HG03439 (cell line): ENCODE measurements around the gene DIAPH2.
"Not testable (repeated sequence)": the region's sequence is repeated elsewhere in the genome, so short reads cannot be mapped to it uniquely, and the experiment has no call there.

Source experiments
- ATAC-seq: cut with Tn5 transposase; IDR thresholded peaks from one replicate; pipeline ENCODE4 v1.9.1; 2021; ENCODE audit warnings: mild to moderate bottlenecking, moderate library complexity; ENCODE audit not compliant: unreplicated experiment

DIAPH2 gene

GRCh38 chrX:96807318-96807717 is 122.7 kb downstream of the DIAPH2 start:
- ATAC-seq = no peak

DNA sequence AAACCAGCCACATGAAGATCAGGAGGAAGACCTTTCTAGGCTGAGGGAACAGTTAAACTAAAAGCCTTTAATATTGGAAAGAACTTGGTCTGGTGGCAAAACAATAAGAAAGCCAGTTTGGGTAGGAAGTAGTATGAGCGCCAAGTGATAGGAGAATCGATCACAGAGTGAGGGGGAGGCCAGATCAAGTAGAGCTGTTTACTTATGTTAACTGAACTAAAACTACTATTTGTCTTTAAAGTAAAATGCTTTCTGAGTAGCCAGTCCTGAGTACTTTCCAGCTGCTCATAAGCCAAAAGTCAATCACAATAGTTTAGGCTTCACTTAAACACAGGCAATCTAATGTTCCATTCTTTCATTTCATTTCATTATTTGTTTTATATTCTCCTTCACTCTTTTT is 136.3 kb downstream of the DIAPH2 start:
- no peak for ATAC-seq

DNA sequence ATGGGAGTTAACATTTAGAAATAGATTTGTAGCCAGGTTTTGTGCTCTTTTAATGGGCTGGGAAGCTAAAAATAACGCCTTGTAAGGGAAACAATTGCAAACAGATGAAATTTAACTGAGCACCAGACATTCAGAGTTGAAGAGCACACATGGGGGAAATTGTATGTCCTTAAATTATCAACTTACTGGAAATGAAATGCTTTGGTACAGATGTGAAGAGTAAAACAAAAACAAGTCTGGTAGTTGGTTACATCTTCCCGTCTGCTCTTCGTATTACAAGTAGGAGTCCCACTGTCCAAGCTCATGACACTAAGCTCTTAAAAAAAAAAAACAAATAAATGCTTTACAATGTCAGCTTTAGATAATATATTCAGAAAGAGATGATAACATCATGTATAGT is 139.5 kb downstream of the DIAPH2 start:
- ATAC-seq = no peak

DNA sequence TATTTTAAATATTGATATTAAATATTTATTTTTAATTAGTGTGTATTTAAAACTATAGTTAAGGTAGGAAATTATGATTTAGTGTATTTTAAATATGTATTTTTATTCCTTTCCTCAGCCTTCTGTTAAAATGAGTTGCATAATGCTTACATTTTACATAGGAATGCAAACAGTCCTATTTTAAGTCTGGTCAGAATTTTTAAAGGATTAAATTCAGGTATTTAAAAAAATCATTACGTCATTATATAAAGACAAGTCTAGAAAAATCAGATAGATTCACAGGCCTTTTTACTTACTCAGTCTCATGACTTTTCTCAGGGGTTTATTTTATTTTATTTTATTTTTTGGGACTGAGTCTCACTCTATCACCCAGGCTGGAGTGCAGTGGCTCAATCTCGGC is 148.7 kb downstream of the DIAPH2 start:
- ATAC-seq = no peak

DNA sequence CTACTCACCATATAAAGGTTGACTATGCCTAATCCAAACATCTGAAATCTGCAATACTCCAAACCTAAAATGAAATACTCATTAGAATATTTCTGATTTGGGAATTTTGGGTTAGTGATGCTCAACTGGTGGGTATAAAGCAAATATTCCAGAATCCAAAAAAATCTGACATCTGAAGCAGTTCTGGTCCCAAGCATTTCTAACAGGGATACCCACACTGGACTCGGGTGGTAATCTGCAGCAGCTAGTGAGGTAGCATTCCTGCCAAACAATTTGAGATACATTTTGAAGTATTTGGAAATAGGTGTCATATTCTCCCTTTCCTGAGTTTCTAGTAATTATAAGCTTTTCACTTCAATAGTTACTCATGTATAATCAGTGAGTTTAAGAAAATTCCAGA is 149.5 kb downstream of the DIAPH2 start:
- no peak for ATAC-seq

DNA sequence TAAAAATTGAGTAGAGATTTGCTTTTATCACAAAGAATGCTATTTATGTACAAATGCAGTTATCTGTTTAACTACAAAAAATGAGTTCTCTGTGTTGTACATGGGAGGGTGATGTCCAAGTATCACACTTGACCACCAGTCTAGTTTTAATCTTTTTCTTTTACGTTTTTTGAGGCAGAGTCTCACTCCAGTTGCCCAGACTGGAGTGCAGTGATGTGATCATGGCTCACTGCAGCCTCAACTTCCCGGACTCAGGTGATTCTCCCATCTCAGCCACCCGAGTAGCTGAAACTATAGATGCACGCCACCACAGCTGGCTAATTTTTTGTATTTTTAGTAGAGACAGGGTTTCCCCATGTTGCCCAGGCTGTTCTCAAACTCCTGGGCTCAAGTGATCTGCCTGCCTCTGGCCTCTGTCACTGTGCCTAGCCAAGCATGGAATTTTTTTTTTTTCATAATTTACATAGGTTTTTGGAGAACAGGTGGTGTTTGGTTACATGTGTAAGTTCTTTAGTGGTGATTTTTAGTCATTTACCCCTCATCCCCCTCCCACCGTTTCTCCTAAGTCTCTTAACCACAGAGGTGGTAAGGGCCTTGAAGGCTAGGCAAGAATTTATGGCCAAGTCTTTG is 151.1 kb downstream of the DIAPH2 start:
- peak; percentile 80 for ATAC-seq

DNA sequence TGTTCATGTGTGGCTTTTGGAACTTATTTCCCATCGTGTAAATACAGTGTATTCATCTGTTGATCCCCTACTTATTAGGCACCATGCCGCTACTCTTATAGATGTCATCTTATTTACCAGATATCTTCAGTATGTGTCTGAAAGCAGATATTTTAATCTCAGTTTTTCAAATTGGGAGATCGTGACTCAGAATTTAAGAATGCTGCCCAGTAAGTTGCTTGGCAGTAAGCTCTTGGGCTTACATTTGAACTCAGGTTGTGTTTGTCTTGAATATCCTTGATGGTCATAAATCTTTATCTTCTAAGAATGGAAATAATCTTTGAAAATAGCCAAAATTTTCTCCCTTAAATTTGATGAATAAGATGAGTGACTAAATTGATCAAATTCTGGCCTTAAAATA is 153.2 kb downstream of the DIAPH2 start:
- ATAC-seq = no peak

- ATAC-seq = no peak
Observed at GRCh38 chrX:96838537-96838936, 153.9 kb downstream of the DIAPH2 start.

DNA sequence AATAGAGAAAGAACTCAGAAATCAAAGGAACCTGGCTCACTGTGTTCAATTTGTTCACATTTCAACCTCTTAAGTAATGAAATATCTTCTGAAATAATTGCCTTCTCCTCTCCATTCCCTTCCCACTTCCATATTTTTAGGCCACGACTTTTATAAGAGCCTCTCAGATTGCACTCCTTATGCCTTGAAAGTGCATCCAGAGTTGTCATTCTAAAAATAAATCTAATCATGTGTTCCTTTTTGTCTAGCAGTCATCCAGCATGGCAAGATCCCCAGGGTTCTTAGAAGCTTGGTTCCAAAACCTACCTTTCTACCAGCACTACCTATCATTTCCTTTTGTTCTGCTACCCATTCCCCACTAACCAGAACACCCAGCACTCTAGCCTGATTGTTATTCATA is 156.7 kb downstream of the DIAPH2 start:
- ATAC-seq = no peak

DNA sequence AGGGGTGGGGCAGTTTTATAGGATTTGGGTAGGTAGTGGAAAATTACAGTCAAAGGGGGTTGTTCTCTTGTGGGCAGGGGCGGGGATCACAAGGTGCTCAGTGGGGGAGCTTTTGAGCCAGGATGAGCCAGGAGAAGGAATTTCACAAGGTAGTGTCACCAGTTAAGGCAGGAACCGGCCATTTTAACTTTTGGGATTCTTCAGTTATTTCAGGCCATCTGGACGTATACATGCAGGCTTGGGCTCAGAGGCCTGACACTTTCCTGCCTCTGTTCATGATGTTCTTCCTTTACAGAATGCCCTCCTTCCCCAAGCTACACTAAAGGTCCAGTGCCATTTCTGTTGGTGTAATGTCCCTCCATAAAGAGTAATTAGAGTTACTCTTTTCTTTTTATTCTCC is 157.2 kb downstream of the DIAPH2 start:
- not testable (repeated sequence) for ATAC-seq

- no peak for ATAC-seq
Observed at GRCh38 chrX:96843566-96843965, 158.9 kb downstream of the DIAPH2 start.

- ATAC-seq = no peak
Observed at GRCh38 chrX:96846841-96847240, 162.2 kb downstream of the DIAPH2 start.

- not testable (repeated sequence) for ATAC-seq
Observed at GRCh38 chrX:96859422-96859821, 174.8 kb downstream of the DIAPH2 start.

DNA sequence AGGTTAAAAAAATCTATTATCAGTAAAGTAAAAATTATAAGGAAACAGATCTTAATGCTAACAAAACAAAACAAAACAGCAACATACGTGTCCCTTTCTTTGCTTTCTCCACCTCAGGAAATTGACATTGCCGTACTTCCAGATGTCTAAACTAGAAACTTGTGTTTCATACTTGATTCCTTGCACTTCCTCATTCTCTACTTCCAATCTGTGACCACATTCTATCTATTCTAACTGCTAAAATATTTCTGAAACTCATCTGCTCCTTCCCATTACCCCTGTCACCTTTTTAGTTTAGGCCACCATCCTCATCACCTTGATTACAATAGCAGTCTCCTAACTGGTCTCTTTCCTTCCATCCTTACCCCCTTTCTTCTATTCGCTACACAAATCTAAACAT is 176.6 kb downstream of the DIAPH2 start:
- peak; percentile 64 for ATAC-seq

DNA sequence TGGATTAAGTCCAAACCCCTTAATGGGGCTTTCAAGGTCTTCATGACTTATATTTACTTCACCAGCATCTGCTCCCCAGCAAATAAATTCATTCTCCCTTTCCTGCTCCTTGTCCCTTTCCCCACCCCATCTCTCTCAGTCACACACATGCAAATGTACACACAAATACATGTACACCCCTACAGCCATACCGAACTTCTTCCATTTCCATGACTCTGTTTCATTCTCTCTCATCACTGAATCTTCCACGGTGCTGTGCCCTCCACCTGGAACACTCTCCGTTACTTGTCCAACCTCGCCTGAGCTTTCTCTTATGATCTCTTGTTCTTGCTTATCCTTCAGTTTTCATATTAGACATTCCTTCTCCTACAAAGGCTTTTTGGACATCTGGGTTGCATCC is 177.0 kb downstream of the DIAPH2 start:
- no peak for ATAC-seq

GRCh38 chrX:96883608-96884007 is 199.0 kb downstream of the DIAPH2 start, which contains the start of gene RPA4:
TSS of gene RPA4 (plus strand) at chrX:96883908. CDS start at chrX:96884311, 403 bp downstream.
- no peak for ATAC-seq

DNA sequence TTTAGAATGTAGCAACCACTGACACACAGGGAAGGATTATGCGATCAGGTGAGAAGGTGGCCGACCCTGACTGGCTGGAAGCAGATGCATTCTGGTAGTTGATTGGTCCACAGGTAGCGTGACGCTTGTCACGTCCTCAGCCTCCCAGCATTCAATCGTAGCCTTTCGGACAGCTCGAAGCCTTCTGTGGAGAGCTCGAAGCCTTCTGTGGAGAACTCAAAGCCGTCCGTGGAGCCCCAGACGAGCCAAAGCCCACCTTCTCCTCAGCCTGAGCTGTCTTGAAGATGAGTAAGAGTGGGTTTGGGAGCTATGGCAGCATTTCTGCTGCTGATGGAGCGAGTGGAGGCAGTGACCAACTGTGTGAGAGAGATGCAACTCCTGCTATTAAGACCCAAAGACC is 199.4 kb downstream of the DIAPH2 start:
- no peak for ATAC-seq

- ATAC-seq = no peak
Observed at GRCh38 chrX:96889726-96890125, 205.1 kb downstream of the DIAPH2 start.

- no peak for ATAC-seq
Observed at GRCh38 chrX:96906741-96907140, 222.1 kb downstream of the DIAPH2 start.

GRCh38 chrX:96907516-96908272 is 223.1 kb downstream of the DIAPH2 start:
- ATAC-seq = no peak

GRCh38 chrX:96909291-96909690 is 224.6 kb downstream of the DIAPH2 start:
- ATAC-seq = no peak

- ATAC-seq = no peak
Observed at GRCh38 chrX:96918864-96919263, 234.2 kb downstream of the DIAPH2 start.

GRCh38 chrX:96919672-96920071 is 235.0 kb downstream of the DIAPH2 start:
- ATAC-seq = no peak
